A375 (cell line): ENCODE measurements around the gene C16orf54. TPM values are rescaled to one million over a fixed set of nuclear protein-coding genes. Genes with fewer than 3 reads are reported as not detected.

ENCODE experiments used
- total RNA-seq: library from RNA; depleted of rRNA; stranded (reverse); fragments of >200 nt; shearing (Covaris generic); gene quantifications from 2 replicates; pipeline ENCODE4 v1.2.3, GENCODE V29; 2014; rRNA removed

Gene C16orf54
- 0.85 and 1.3 TPM in 2 replicates for total RNA-seq

GRCh38 chr16:29745853-29746345 is at the start of gene C16orf54:
C16orf54 (minus strand) TSS chr16:29745990; CDS start chr16:29744951, 1,039 bp downstream.

GRCh38 chr16:29790183-29790948 is 44.6 kb upstream of the C16orf54 start, which contains the start of gene KIF22:
KIF22 (plus strand) TSS chr16:29790751; CDS start chr16:29790760, 9 bp downstream.

GRCh38 chr16:29777576-29778350 is 32.0 kb upstream of the C16orf54 start, which contains the start of gene ZG16:
ZG16 (plus strand) TSS chr16:29778256; CDS start chr16:29779267, 1,011 bp downstream.

Other genes starting within 250 kb of the C16orf54 start
- 23.7 and 29.1 TPM in 2 replicates for gene NPIPB12, start 239.6 kb downstream of the C16orf54 start, total RNA-seq
- 0.04 and 1.8 TPM in 2 replicates for gene SPN, start 82.7 kb downstream of the C16orf54 start, total RNA-seq
- 0.57 and 0.61 TPM in 2 replicates for gene QPRT, start 66.8 kb downstream of the C16orf54 start, total RNA-seq
- not detected in 2 replicates for gene ZG16, start 32.3 kb upstream of the C16orf54 start, total RNA-seq
- gene KIF22, start 44.8 kb upstream of the C16orf54 start, total RNA-seq: 128 TPM in 2 replicates
- gene MAZ, start 60.5 kb upstream of the C16orf54 start, total RNA-seq: 408 and 432 TPM in 2 replicates
- 3.4 and 4.0 TPM in 2 replicates for gene PRRT2, start 66.2 kb upstream of the C16orf54 start, total RNA-seq
- 64.7 and 72.0 TPM in 2 replicates for gene PAGR1, start 70.2 kb upstream of the C16orf54 start, total RNA-seq
- gene MVP, start 74.5 kb upstream of the C16orf54 start, total RNA-seq: 115 and 119 TPM in 2 replicates
- gene CDIPT, start 117.2 kb upstream of the C16orf54 start, total RNA-seq: 74.0 and 80.9 TPM in 2 replicates
- 19.9 and 22.6 TPM in 2 replicates for gene SEZ6L2, start 153.6 kb upstream of the C16orf54 start, total RNA-seq
- 11.5 and 13.5 TPM in 2 replicates for gene ASPHD1, start 154.5 kb upstream of the C16orf54 start, total RNA-seq
- 25.9 and 27.7 TPM in 2 replicates for gene KCTD13, start 180.2 kb upstream of the C16orf54 start, total RNA-seq
- 62.7 and 66.0 TPM in 2 replicates for gene TMEM219, start 216.1 kb upstream of the C16orf54 start, total RNA-seq
- gene TAOK2, start 227.9 kb upstream of the C16orf54 start, total RNA-seq: 33.6 and 37.5 TPM in 2 replicates
- 44.9 and 45.0 TPM in 2 replicates for gene HIRIP3, start 249.6 kb upstream of the C16orf54 start, total RNA-seq